ENCODE results near the gene SEMA4C.
"Not testable (repeated sequence)": the region's sequence is repeated elsewhere in the genome, so short reads cannot be mapped to it uniquely, and the experiment has no call there.

The SEMA4C gene

GRCh38 chr2:96897491-96898134, 27.7 kb upstream of the SEMA4C start:
- no peak for DNase-seq

- no peak for DNase-seq
Observed at GRCh38 chr2:96895746-96896651, 26.1 kb upstream of the SEMA4C start.

GRCh38 chr2:96895032-96895745, 25.3 kb upstream of the SEMA4C start:
- DNase-seq: no peak

- no peak for DNase-seq
Observed at GRCh38 chr2:96894151-96894531, 24.3 kb upstream of the SEMA4C start.

- DNase-seq: no peak
Observed at GRCh38 chr2:96893289-96894150, 23.6 kb upstream of the SEMA4C start.

GRCh38 chr2:96891591-96892333, 21.9 kb upstream of the SEMA4C start:
- DNase-seq: no peak

GRCh38 chr2:96890726-96891385, 21.0 kb upstream of the SEMA4C start:
- DNase-seq: no peak

GRCh38 chr2:96890252-96890651, 20.4 kb upstream of the SEMA4C start:
- no peak for DNase-seq

- DNase-seq: not testable (repeated sequence)
Observed at GRCh38 chr2:96889502-96889901, 19.6 kb upstream of the SEMA4C start.

- no peak for DNase-seq
Observed at GRCh38 chr2:96888072-96889011, 18.5 kb upstream of the SEMA4C start.

GRCh38 chr2:96887493-96888012, 17.7 kb upstream of the SEMA4C start:
- DNase-seq: no peak

- DNase-seq: no peak
Observed at GRCh38 chr2:96885432-96886347, 15.8 kb upstream of the SEMA4C start.

GRCh38 chr2:96884299-96885094, 14.6 kb upstream of the SEMA4C start:
- DNase-seq: no peak

GRCh38 chr2:96883306-96883705, 13.4 kb upstream of the SEMA4C start:
- no peak for DNase-seq

GRCh38 chr2:96882906-96883305, 13.0 kb upstream of the SEMA4C start:
- no peak for DNase-seq

GRCh38 chr2:96882230-96882629, 12.3 kb upstream of the SEMA4C start:
- DNase-seq: no peak

- DNase-seq: no peak
Observed at GRCh38 chr2:96881349-96882195, 11.7 kb upstream of the SEMA4C start.

Data from CD4-positive, alpha-beta T cell treated with Interleukin-21 for 1 hour (primary cell).